ENCODE measurements around the gene MRAP2.
"Not testable (repeated sequence)": the region's sequence is repeated elsewhere in the genome, so short reads cannot be mapped to it uniquely, and the experiment has no call there.

Gene MRAP2

DNA sequence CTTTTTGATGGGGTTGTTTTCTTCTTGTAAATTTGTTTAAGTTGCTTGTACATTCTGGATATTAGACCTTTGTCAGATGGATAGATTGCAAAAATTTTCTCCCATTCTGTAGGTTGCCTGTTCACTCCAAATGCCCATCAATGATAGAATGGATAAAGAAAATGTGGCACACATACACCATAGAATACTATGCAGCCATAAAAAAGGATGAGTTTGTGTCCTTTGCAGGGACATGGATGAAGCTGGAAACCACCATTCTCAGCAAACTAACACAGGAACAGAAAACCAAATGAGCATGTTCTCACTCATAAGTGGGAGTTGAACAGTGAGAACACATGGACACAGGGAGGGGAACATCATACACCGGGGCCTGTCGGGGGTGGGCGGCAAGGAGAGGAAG is 1.6 kb upstream of the MRAP2 start:
- not testable (repeated sequence) for DNase-seq (ENCODE audit: low read depth)

GRCh38 chr6:84035484-84035883 is 1.9 kb downstream of the MRAP2 start:
- no peak for DNase-seq (ENCODE audit: low read depth)

GRCh38 chr6:84037425-84038089 is 4.0 kb downstream of the MRAP2 start:
- DNase-seq (ENCODE audit: low read depth) = no peak

GRCh38 chr6:84042603-84043002 is 9.0 kb downstream of the MRAP2 start:
- DNase-seq (ENCODE audit: low read depth) = no peak

GRCh38 chr6:84043555-84043954 is 10.0 kb downstream of the MRAP2 start:
- no peak for DNase-seq (ENCODE audit: low read depth)

DNA sequence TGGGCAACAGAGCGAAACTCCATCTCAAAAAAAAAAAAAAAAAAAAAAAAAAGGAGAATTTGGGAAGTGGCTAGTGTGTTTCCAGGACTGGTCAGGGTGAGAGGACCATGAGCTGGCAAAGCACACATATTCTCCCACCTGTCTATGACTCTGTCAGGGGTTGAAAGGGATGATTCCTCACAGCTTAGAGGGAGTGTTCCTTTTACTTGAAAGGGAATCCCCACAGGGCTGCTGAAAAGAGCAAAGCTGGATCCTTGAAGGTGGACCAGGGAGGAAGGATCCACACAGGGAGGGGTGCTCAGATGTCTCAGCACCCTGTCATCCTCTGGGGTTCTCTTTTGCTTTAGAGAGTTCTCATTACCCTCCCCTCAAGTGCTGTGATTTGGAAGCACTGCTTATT is 13.2 kb downstream of the MRAP2 start:
- no peak for DNase-seq (ENCODE audit: low read depth)

- no peak for DNase-seq (ENCODE audit: low read depth)
These were observed 15.0 kb downstream of the MRAP2 start for GRCh38 chr6:84048588-84048987.

- DNase-seq (ENCODE audit: low read depth) = no peak
These were observed 16.8 kb downstream of the MRAP2 start for GRCh38 chr6:84050408-84050807.

DNA sequence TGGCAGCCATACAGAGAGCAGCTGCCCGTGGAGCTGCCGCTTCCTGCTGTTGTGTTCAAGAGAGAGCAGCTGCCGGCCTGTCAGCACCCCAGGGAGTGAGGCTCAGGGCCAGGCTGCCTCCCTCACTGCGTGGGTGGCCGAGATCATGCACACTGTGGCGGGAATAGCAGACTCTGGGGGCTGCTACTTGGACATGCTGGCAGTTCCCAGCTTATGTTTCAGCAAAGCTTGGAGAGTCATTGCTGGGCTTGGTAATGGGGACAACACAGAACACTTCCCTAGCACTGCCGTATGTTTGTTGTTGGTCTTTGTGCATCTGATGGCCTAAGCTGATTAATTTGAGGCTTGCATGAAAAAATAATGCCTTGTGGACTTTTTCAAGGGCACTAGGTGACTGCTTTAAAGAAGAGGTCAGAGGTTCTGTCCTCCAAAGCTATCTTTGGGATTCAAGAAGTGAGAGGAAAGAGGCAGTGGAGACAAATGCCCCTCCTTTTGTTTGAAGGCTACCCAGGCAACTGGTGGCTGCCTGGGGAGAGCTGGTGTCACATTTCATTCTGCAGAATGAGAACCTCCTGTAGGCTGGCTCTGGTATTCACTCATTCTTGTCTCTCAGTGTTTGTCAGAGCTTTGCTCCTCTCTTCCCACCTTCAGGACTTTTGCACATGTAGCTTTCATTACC is 18.8 kb downstream of the MRAP2 start:
- DNase-seq (ENCODE audit: low read depth) = no peak

GRCh38 chr6:84052883-84053241 is 19.3 kb downstream of the MRAP2 start:
- no peak for DNase-seq (ENCODE audit: low read depth)

DNA sequence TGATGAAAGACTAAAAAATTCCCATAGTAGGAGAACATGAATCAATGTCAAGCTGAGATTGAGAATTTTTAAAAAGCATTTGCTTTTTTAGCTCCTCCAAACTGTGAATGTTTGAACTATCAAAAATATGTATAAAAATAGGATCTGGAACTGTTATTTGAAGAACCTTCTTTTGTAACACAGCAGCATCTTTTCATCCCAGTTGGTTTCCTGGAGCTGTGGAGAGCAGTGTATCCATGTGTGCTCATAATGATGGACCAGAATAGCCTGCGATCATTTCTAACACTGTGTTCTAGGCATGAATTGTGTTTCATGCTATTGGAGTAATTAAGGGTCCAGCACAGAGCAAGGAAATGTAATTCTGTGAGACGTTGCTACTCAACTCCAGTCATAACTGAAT is 22.1 kb downstream of the MRAP2 start:
- DNase-seq (ENCODE audit: low read depth) = no peak

GRCh38 chr6:84057908-84058307 is 24.3 kb downstream of the MRAP2 start:
- DNase-seq (ENCODE audit: low read depth) = no peak

DNA sequence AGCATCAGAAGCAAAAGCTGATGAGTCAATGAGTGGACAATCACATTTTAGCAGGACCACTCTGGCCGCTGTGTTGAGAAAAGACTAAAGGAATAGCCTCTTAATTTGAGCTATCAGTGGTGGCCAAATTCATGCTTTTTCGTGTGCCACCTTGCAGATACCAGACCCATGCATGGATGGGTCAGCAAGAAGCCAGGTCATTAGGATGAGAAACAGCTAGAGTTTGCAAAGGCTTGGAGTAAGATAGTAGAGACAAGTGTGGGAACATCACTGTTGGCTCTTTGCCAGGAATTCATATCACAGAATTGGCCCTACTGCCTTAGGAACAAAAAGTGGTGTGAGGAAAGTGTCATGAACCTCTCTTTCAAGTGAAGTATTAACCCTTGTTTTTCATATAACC is 25.5 kb downstream of the MRAP2 start:
- no peak for DNase-seq (ENCODE audit: low read depth)

- no peak for DNase-seq (ENCODE audit: low read depth)
These were observed 27.6 kb downstream of the MRAP2 start for GRCh38 chr6:84061174-84061573.

DNA sequence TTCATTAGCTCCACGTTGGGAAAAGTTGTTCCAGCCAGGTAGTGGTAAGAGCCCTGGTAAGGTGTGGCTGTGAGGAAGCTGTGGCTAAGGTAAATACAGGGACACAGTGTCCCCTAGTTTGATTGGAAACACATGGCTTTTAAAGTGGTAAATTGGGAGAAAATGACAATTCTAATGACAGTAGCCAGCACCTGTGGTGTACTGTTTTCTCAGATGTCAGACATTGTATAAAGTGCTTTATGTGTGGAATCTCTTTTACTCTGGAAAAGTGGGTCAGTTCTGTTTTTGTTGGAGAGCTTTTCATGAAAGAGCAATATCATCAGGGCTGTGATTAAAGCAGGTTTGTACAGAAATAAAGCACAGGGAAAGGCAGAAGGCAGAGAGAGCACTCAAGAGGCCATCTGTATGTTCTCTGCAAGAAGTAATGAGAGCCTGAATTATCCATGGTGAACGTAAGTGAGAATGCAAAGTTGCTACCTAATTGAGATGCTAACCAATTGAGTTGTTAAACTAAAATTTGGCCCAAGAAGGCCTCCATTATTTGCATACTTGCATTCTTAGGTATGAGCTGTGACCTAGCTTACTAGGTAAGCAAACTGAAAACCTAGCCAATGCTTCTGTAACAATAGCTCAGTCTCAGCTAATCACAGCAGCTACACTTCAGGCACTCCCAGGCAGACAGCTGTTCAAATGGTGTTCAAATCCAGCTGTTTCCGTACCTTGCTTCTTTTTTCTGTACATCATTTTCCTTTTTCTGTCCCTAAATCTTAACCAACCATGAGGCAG is 28.2 kb downstream of the MRAP2 start:
- no peak for DNase-seq (ENCODE audit: low read depth)

DNA sequence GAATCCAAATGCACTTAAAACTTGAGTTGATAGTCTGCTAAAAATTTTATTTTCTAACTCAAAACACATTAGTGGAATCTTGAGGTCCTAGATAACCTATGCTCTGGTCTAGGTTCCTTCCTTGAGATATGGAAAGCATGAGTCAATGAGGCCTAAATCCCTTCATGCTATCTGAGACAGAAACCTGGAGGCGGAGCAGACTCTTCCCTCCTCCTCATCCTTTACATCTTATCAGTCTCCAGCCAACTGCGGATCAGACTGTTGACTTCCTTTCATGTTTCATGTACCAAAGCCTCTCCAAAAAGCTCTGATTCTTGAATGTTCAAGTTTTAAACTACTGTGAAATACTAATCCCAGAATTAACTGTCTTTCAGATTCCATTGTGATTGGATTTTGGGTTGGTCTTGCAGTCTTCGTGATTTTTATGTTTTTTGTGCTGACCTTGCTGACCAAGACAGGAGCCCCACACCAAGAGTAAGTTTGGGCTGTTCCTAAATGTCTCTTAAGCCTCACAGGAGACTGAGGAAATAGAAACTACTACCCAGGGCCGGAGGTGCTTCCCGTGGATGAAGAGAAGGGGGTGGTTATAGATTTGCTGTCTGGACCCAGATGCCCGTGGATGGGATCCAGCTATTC is 29.1 kb downstream of the MRAP2 start:
- no peak for DNase-seq (ENCODE audit: low read depth)

DNA sequence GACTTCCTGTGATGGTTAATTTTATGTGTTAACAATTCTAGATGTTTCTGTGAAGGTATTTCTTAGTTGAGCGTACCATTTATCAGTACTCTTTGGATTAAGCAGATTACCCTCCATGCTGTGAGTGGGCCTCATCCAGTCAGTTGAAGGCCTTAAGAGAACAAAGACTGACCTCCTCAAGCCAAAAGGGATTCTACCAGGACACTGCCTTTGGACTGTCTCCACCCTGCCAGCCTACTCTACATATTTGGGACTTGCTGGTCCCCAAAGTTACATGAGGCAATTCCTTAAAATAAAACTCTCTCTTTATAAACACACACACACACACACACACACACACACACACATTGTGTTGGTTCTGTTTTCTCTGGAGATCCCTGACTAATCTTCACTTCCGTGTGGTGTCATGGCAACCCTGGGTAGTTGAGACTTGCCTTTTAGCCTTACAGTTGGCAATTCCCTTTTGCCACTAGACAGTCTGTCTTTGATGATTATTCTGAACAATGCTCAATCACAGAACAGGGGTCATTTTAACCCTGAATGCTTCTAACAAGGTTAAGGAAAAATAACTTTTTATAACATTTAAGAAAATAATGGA is 32.2 kb downstream of the MRAP2 start:
- DNase-seq (ENCODE audit: low read depth) = no peak

GRCh38 chr6:84066536-84066935 is 33.0 kb downstream of the MRAP2 start:
- no peak for DNase-seq (ENCODE audit: low read depth)

- DNase-seq (ENCODE audit: low read depth) = not testable (repeated sequence)
These were observed 35.3 kb downstream of the MRAP2 start for GRCh38 chr6:84068873-84069272.

- no peak for DNase-seq (ENCODE audit: low read depth)
These were observed 38.9 kb downstream of the MRAP2 start for GRCh38 chr6:84072442-84072997.

- no peak for DNase-seq (ENCODE audit: low read depth)
These were observed 41.6 kb downstream of the MRAP2 start for GRCh38 chr6:84074988-84075781.

Measured in stimulated activated CD8-positive, alpha-beta memory T cell treated with anti-CD3 and anti-CD28 coated beads, Interleukin-12 subunit alpha, Interleukin-12 subunit beta, amount 100 ng/mL, for 4 hours (primary cell).